GM23338 (cell line): ENCODE measurements around the gene CHST12. TPM values are rescaled to one million over a fixed set of nuclear protein-coding genes. Genes with fewer than 3 reads are reported as not detected.
A peak's percentile ranks its signal among the peaks of the same experiment; 100 is the strongest.

ENCODE experiments used
- ATAC-seq: fragments of 200-7000 bp; cut with Tn5 transposase; 3 replicates; pipeline ENCODE4 v1.9.1; 2020
- DNase-seq: peaks from one replicate; pipeline ENCODE4 v3.0.0-alpha.2; 2015; ENCODE audit warnings: low spot score
- H2AFZ ChIP-seq: fragments of 200-600 bp; sonication (generic); 2 replicates; pipeline ENCODE4 v1.8.0; 2016; ENCODE audit warnings: antibody characterized with exemption, mild to moderate bottlenecking, moderate library complexity
- H3F3A ChIP-seq: fragments of 200-600 bp; sonication (generic); replicated peaks from 2 replicates; pipeline ENCODE4 v1.8.0; 2017; ENCODE audit warnings: antibody characterized with exemption, mixed run types, low read depth
- H3K27ac ChIP-seq: fragments of 200-600 bp; sonication (generic); 2 replicates; pipeline ENCODE4 v1.6.1; 2016; ENCODE audit warnings: low read depth
- H3K27me3 ChIP-seq: fragments of 200-600 bp; sonication (generic); 2 replicates; pipeline ENCODE4 v1.8.0; 2016; ENCODE audit warnings: mild to moderate bottlenecking, mixed run types, moderate library complexity; ENCODE audit not compliant: insufficient read depth
- H3K36me3 ChIP-seq: fragments of 200-600 bp; sonication (generic); 2 replicates; pipeline ENCODE4 v1.8.0; 2016; ENCODE audit warnings: mild to moderate bottlenecking; ENCODE audit not compliant: insufficient read depth
- H3K4me1 ChIP-seq: fragments of 200-600 bp; sonication (generic); 2 replicates; pipeline ENCODE4 v1.8.0; 2016; ENCODE audit warnings: mild to moderate bottlenecking, moderate library complexity; ENCODE audit not compliant: insufficient read depth
- H3K4me2 ChIP-seq: fragments of 200-600 bp; sonication (generic); 2 replicates; pipeline ENCODE4 v1.7.1; 2017; ENCODE audit warnings: mixed run types
- H3K4me3 ChIP-seq: fragments of 200-600 bp; sonication (generic); 2 replicates; pipeline ENCODE4 v1.6.1; 2016; ENCODE audit warnings: mixed run types
- H3K79me2 ChIP-seq: fragments of 200-600 bp; sonication (generic); replicated peaks from 2 replicates; pipeline ENCODE4 v1.8.0; 2017; ENCODE audit warnings: mild to moderate bottlenecking; ENCODE audit not compliant: insufficient read depth
- H3K9me2 ChIP-seq: fragments of 200-600 bp; sonication (generic); 2 replicates; pipeline ENCODE4 v1.8.0; 2017; ENCODE audit not compliant: insufficient read depth
- H4K20me1 ChIP-seq: fragments of 200-600 bp; sonication (generic); replicated peaks from 2 replicates; pipeline ENCODE4 v1.8.0; 2017; ENCODE audit warnings: mild to moderate bottlenecking; ENCODE audit not compliant: insufficient read depth
- H3K27ac Mint-ChIP-seq: 2 replicates; pipeline ENCODE4 v1.8.0; 2020; ENCODE audit warnings: inconsistent platforms, mild to moderate bottlenecking, moderate library complexity, mixed read lengths
- H3K27me3 Mint-ChIP-seq: 3 replicates; pipeline ENCODE4 v1.8.0; 2022; ENCODE audit warnings: low read depth, mild to moderate bottlenecking, moderate library complexity, mixed read lengths, inconsistent platforms; ENCODE audit not compliant: insufficient read depth, poor library complexity
- H3K36me3 Mint-ChIP-seq: 3 replicates; pipeline ENCODE4 v1.8.0; 2021; ENCODE audit warnings: low read depth, mild to moderate bottlenecking, inconsistent platforms, moderate library complexity, mixed read lengths
- H3K4me1 Mint-ChIP-seq: 3 replicates; pipeline ENCODE4 v1.8.0; 2020; ENCODE audit warnings: mild to moderate bottlenecking, inconsistent platforms, mixed read lengths
- H3K4me3 Mint-ChIP-seq: 3 replicates; pipeline ENCODE4 v1.8.0; 2021; ENCODE audit warnings: moderate library complexity, mild to moderate bottlenecking, inconsistent platforms, mixed read lengths
- H3K9me3 Mint-ChIP-seq: 3 replicates; pipeline ENCODE4 v1.8.0; 2020; ENCODE audit warnings: moderate library complexity, mild to moderate bottlenecking, inconsistent platforms, mixed read lengths
- CREB1 ChIP-seq: fragments of 250-450 bp; sonication (Bioruptor Pico); IDR thresholded peaks from 2 replicates; pipeline ENCODE4 v1.5.0; 2020; ENCODE audit warnings: low read depth, mild to moderate bottlenecking, moderate library complexity
- EZH2 ChIP-seq: fragments of 200-600 bp; sonication (generic); IDR thresholded peaks from one replicate; pipeline ENCODE4 v1.8.0; 2017; ENCODE audit warnings: antibody characterized with exemption, mild to moderate bottlenecking, low read depth; ENCODE audit not compliant: unreplicated experiment
- EZH2phosphoT487 ChIP-seq: fragments of 200-600 bp; sonication (generic); IDR thresholded peaks from one replicate; pipeline ENCODE4 v1.8.1; 2018; ENCODE audit warnings: antibody characterized with exemption; ENCODE audit not compliant: unreplicated experiment
- JUNB ChIP-seq: IDR thresholded peaks from one replicate; pipeline ENCODE4 v1.6.1; 2016; ENCODE audit warnings: antibody characterized with exemption; ENCODE audit not compliant: unreplicated experiment
- NANOG ChIP-seq: IDR thresholded peaks from 2 replicates; pipeline ENCODE4 v1.6.1; 2016; ENCODE audit warnings: antibody characterized with exemption, borderline replicate concordance
- POLR2AphosphoS5 ChIP-seq: IDR thresholded peaks from 2 replicates; pipeline ENCODE4 v1.6.1; 2016; ENCODE audit warnings: antibody characterized with exemption, low read depth
- STAT1 ChIP-seq: IDR thresholded peaks from one replicate; pipeline ENCODE4 v1.6.1; 2016; ENCODE audit warnings: antibody characterized with exemption; ENCODE audit not compliant: unreplicated experiment
- ZNF114 ChIP-seq: fragments of 250-450 bp; sonication (Bioruptor Pico); IDR thresholded peaks from 2 replicates; pipeline ENCODE4 v1.5.0; 2020; ENCODE audit warnings: mild to moderate bottlenecking, moderate library complexity
- ZNF331 ChIP-seq: fragments of 250-450 bp; sonication (Bioruptor Pico); IDR thresholded peaks from 2 replicates; pipeline ENCODE4 v1.5.0; 2020; ENCODE audit warnings: low read depth, mild to moderate bottlenecking, moderate library complexity
- polyA plus RNA-seq: library from polyadenylated mRNA; unstranded; fragments of >200 nt; fragmentation: Nextera tagmentation; extraction: Ambion mirVana; gene quantifications from 2 replicates; pipeline ENCODE4 v1.2.1, GENCODE V29; 2016
- total RNA-seq: library from RNA; depleted of rRNA; stranded (reverse); fragments of >200 nt; shearing (Covaris generic); gene quantifications from 2 replicates; pipeline ENCODE4 v1.2.3, GENCODE V29; 2014
- TF ChIP-seq, protein P1 (sequence below), 2 experiments: fragments of 200-600 bp in 1 of 2; sonication (generic) in 1 of 2; conservative IDR thresholded peaks; 2 replicates each; pipeline versions ENCODE4 v1.5.1 to v1.6.1; 2016 to 2017; ENCODE audit warnings: antibody characterized with exemption in 2 of 2, low read depth in 2 of 2, mild to moderate bottlenecking in 2 of 2, moderate library complexity in 1 of 2
- TF ChIP-seq, protein P2 (sequence below): fragments of 250-450 bp; sonication (Bioruptor Pico); IDR thresholded peaks from 2 replicates; pipeline ENCODE4 v1.5.0; 2020; ENCODE audit warnings: mild to moderate bottlenecking, moderate library complexity
- TF ChIP-seq, protein P3 (sequence below): IDR thresholded peaks from 2 replicates; pipeline ENCODE4 v1.6.1; 2016; ENCODE audit warnings: antibody characterized with exemption
- TF ChIP-seq, protein P4 (sequence below): IDR thresholded peaks from one replicate; pipeline ENCODE4 v1.6.1; 2018; ENCODE audit warnings: antibody characterized with exemption; ENCODE audit not compliant: unreplicated experiment

CHST12 gene
- total and polyA plus RNA-seq, 2 experiments from 2014 or later = 10.1 to 14.6 TPM

DNA sequence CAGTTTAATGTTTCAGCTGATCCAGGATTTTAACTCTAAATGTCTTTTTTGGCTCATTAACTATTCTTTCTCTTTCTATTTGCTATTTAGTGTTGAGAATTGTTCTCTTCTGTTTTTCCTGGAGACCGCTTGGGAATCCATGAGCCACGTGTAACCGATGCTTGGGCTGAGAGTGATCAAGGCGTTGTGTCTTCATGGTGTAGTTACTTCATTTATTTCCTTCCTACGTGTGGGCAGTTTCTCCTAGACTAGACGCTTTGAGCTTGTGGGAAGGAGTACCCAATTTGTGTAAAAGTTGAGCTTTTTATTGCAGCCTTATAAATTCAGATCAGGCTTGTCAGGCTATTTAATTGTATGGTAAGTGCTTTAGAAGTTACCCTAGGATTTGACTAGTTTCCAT lies 45.8 kb upstream of the CHST12 start:
- H4K20me1 ChIP-seq = peaks cover 66% of the 10 kb centered on the region

More for the DNA sequence above, 45.8 kb upstream of the CHST12 start:
- peak overlapping the region; percentile 58; the same call in 1 of the 2 replicates for H3K4me3 ChIP-seq
- no peaks in the 10 kb centered on the region for H3K9me2 ChIP-seq
- peaks cover 71% of the 10 kb centered on the region for H3K36me3 Mint-ChIP-seq
- no peak for DNase-seq
- H3K27me3 Mint-ChIP-seq = peaks cover 9% of the 10 kb centered on the region
- peaks cover 34% of the 10 kb centered on the region for H3F3A ChIP-seq
- no peaks in the 10 kb centered on the region for H3K9me3 Mint-ChIP-seq
- H3K4me1 Mint-ChIP-seq = peaks cover 14% of the 10 kb centered on the region
- TF ChIP-seq EZH2phosphoT487 (no peak), CREB1 (CRISPR knock-in tag) (no peak), ZNF114 (CRISPR knock-in tag) (no peak), JUNB (no peak), NANOG (no peak), POLR2AphosphoS5 (no peak), EZH2 (no peak), ZNF331 (no peak), STAT1 (no peak)
- TF ChIP-seq, protein P1, sequence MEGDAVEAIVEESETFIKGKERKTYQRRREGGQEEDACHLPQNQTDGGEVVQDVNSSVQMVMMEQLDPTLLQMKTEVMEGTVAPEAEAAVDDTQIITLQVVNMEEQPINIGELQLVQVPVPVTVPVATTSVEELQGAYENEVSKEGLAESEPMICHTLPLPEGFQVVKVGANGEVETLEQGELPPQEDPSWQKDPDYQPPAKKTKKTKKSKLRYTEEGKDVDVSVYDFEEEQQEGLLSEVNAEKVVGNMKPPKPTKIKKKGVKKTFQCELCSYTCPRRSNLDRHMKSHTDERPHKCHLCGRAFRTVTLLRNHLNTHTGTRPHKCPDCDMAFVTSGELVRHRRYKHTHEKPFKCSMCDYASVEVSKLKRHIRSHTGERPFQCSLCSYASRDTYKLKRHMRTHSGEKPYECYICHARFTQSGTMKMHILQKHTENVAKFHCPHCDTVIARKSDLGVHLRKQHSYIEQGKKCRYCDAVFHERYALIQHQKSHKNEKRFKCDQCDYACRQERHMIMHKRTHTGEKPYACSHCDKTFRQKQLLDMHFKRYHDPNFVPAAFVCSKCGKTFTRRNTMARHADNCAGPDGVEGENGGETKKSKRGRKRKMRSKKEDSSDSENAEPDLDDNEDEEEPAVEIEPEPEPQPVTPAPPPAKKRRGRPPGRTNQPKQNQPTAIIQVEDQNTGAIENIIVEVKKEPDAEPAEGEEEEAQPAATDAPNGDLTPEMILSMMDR (conservative IDR thresholded peaks at IDR 0.05; ENCODE audit: low read depth in 2 of 2) = no peak
- TF ChIP-seq, protein P2, sequence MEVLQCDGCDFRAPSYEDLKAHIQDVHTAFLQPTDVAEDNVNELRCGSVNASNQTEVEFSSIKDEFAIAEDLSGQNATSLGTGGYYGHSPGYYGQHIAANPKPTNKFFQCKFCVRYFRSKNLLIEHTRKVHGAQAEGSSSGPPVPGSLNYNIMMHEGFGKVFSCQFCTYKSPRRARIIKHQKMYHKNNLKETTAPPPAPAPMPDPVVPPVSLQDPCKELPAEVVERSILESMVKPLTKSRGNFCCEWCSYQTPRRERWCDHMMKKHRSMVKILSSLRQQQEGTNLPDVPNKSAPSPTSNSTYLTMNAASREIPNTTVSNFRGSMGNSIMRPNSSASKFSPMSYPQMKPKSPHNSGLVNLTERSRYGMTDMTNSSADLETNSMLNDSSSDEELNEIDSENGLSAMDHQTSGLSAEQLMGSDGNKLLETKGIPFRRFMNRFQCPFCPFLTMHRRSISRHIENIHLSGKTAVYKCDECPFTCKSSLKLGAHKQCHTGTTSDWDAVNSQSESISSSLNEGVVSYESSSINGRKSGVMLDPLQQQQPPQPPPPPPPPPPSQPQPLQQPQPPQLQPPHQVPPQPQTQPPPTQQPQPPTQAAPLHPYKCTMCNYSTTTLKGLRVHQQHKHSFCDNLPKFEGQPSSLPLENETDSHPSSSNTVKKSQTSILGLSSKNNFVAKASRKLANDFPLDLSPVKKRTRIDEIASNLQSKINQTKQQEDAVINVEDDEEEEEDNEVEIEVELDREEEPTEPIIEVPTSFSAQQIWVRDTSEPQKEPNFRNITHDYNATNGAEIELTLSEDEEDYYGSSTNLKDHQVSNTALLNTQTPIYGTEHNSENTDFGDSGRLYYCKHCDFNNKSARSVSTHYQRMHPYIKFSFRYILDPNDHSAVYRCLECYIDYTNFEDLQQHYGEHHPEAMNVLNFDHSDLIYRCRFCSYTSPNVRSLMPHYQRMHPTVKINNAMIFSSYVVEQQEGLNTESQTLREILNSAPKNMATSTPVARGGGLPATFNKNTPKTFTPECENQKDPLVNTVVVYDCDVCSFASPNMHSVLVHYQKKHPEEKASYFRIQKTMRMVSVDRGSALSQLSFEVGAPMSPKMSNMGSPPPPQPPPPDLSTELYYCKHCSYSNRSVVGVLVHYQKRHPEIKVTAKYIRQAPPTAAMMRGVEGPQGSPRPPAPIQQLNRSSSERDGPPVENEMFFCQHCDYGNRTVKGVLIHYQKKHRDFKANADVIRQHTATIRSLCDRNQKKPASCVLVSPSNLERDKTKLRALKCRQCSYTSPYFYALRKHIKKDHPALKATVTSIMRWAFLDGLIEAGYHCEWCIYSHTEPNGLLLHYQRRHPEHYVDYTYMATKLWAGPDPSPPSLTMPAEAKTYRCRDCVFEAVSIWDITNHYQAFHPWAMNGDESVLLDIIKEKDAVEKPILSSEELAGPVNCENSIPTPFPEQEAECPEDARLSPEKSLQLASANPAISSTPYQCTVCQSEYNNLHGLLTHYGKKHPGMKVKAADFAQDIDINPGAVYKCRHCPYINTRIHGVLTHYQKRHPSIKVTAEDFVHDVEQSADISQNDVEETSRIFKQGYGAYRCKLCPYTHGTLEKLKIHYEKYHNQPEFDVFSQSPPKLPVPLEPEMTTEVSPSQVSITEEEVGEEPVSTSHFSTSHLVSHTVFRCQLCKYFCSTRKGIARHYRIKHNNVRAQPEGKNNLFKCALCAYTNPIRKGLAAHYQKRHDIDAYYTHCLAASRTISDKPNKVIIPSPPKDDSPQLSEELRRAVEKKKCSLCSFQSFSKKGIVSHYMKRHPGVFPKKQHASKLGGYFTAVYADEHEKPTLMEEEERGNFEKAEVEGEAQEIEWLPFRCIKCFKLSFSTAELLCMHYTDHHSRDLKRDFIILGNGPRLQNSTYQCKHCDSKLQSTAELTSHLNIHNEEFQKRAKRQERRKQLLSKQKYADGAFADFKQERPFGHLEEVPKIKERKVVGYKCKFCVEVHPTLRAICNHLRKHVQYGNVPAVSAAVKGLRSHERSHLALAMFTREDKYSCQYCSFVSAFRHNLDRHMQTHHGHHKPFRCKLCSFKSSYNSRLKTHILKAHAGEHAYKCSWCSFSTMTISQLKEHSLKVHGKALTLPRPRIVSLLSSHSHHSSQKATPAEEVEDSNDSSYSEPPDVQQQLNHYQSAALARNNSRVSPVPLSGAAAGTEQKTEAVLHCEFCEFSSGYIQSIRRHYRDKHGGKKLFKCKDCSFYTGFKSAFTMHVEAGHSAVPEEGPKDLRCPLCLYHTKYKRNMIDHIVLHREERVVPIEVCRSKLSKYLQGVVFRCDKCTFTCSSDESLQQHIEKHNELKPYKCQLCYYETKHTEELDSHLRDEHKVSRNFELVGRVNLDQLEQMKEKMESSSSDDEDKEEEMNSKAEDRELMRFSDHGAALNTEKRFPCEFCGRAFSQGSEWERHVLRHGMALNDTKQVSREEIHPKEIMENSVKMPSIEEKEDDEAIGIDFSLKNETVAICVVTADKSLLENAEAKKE (CRISPR knock-in tag) = no peak
- TF ChIP-seq, protein P3, sequence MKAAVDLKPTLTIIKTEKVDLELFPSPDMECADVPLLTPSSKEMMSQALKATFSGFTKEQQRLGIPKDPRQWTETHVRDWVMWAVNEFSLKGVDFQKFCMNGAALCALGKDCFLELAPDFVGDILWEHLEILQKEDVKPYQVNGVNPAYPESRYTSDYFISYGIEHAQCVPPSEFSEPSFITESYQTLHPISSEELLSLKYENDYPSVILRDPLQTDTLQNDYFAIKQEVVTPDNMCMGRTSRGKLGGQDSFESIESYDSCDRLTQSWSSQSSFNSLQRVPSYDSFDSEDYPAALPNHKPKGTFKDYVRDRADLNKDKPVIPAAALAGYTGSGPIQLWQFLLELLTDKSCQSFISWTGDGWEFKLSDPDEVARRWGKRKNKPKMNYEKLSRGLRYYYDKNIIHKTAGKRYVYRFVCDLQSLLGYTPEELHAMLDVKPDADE = no peak
- TF ChIP-seq, protein P4, sequence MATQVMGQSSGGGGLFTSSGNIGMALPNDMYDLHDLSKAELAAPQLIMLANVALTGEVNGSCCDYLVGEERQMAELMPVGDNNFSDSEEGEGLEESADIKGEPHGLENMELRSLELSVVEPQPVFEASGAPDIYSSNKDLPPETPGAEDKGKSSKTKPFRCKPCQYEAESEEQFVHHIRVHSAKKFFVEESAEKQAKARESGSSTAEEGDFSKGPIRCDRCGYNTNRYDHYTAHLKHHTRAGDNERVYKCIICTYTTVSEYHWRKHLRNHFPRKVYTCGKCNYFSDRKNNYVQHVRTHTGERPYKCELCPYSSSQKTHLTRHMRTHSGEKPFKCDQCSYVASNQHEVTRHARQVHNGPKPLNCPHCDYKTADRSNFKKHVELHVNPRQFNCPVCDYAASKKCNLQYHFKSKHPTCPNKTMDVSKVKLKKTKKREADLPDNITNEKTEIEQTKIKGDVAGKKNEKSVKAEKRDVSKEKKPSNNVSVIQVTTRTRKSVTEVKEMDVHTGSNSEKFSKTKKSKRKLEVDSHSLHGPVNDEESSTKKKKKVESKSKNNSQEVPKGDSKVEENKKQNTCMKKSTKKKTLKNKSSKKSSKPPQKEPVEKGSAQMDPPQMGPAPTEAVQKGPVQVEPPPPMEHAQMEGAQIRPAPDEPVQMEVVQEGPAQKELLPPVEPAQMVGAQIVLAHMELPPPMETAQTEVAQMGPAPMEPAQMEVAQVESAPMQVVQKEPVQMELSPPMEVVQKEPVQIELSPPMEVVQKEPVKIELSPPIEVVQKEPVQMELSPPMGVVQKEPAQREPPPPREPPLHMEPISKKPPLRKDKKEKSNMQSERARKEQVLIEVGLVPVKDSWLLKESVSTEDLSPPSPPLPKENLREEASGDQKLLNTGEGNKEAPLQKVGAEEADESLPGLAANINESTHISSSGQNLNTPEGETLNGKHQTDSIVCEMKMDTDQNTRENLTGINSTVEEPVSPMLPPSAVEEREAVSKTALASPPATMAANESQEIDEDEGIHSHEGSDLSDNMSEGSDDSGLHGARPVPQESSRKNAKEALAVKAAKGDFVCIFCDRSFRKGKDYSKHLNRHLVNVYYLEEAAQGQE = no peak
- H3K79me2 ChIP-seq = peaks cover 88% of the 10 kb centered on the region
- H2AFZ ChIP-seq = no peak overlapping the region
- H3K27me3 ChIP-seq = no peaks in the 10 kb centered on the region
- H3K4me1 ChIP-seq = peaks cover 30% of the 10 kb centered on the region
- H3K27ac Mint-ChIP-seq = no peak overlapping the region
- H3K4me2 ChIP-seq = peak overlapping the region; percentile 89; the same call in 1 of the 2 replicates
- ATAC-seq = no peak
- peaks cover 62% of the 10 kb centered on the region for H3K36me3 ChIP-seq
- H3K4me3 Mint-ChIP-seq = peak overlapping the region; percentile 5; the same call in 1 of the 3 replicates
- peak overlapping the region; percentile 74; the same call in 1 of the 2 replicates for H3K27ac ChIP-seq
